ENCODE results near the gene COMMD6.
"Not testable (repeated sequence)": the region's sequence is repeated elsewhere in the genome, so short reads cannot be mapped to it uniquely, and the experiment has no call there.

COMMD6 gene

DNA sequence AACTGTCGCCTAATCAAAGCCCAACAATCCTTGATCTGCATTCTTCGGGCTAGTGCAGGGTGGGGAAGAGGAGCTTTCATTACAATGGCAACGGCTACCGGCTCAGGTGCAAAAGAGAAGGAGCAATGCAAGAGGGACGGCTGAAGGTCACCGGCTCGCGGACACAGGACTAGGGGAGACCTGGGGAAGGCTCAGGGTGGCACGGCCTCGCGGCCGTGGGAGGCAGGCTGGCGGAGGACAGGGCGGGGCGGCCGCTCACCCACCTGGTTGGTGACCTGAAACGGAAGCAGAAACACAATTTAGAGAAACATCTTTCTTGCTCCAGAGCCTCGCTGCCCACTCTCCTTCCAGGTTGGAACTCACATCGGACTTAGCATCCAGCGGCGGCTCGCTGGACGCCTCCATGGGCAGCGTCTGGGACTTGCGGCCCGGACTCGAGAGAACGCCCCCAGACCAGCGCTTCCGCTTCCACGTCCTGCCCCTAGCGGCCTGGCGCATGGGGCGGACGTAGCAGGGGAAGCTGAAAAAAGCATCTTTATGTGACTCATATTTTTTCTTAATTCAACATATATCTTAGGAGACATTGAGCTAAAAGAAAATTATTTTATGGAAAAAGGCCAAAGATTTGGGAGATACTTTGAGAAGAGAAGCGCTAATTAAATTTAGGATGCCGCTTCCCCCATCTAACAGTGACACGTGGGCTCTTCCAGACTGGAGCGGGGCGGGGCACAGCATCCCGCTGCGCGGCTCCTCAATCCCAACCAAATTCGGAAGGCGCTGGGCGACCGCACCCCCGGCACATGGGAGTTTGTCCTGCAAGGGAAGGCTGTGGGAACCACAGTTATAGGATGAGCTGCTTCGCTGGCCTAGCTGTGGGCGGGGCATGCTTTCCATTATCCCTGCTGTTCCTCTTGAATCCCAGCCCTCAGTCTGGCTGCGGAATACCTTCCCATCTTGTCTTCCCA, at the start of gene COMMD6:
TSS of gene COMMD6 (minus strand) at position 441 of the 965 bp plus-strand sequence. CDS start at position 405, 36 bp downstream.
- peak; percentile 72 for DNase-seq

DNA sequence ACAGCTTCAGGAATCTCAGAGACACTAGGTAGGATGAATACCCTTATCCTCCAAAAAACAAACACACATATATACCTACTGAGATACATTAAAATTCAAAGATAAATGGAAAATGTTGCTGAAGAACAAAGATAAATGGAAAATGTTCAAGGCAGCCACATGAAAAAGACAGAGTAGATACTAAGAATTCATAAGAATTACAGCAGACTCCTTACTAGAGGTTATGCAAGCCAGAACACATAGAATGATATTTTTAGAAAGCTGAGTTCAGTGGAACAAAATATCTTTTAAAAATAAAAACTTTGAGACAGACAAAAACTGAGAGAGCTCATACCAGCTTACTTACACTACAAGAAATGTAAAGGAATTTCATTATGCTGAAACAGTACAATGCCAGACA, 47.5 kb upstream of the COMMD6 start:
- DNase-seq = no peak

- no peak for DNase-seq
Measured at GRCh38 chr13:75583091-75583490, 45.5 kb upstream of the COMMD6 start.

- no peak for DNase-seq
Measured at GRCh38 chr13:75581874-75582640, 44.4 kb upstream of the COMMD6 start.

- DNase-seq = no peak
Measured at GRCh38 chr13:75579529-75579928, 41.9 kb upstream of the COMMD6 start.

- DNase-seq = no peak
Measured at GRCh38 chr13:75569576-75569975, 31.9 kb upstream of the COMMD6 start.

DNA sequence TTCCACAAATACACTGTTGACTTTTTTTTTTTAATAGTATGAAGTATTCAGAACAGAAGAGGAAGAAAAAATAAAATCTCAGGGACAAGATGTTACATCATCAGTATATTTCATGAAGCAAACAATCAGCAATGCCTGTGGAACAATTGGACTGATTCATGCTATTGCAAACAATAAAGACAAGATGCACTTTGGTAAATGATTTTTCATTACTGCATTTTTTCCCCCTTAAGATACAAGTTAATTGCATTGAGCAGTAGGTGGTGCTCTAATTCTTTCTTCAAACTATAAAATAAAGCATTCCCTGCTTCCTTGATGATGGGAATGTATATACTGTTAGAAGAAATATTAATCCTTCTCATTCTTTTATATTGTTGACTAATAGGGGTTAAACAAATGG, 29.0 kb upstream of the COMMD6 start:
- no peak for DNase-seq

DNA sequence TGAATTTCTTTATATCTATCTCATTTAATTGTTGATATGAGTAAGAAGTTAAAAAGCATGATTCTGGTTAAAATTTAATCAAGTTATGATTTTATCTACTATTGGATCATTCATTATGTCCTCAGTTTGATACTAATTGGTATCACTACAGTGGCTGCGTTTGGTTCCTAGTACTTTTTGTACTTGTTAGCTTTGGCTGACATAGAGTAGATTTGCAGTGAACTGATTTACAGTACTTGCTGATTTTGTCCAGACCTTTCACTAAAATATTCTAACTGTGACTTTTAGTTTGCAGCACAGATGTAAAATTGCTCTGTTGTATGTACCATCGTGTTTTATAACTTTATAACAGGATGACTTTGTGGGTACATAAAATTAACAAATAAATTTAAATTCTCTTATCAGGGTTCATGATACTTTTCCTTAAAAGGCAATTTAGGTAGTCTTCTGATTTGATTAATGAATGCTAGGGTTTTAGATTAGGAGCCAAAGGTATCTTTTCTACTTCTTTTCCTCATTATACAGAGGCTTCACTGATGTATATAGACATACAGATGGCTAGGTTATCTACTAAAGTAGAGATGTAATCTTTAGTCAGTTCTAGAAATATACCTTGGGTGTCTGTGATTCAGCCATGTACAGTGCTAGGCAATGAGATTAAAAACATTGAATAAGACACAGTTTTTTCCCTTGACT, 20.7 kb upstream of the COMMD6 start:
- no peak for DNase-seq

- DNase-seq = no peak
Measured at GRCh38 chr13:75556961-75557360, 19.3 kb upstream of the COMMD6 start.

DNA sequence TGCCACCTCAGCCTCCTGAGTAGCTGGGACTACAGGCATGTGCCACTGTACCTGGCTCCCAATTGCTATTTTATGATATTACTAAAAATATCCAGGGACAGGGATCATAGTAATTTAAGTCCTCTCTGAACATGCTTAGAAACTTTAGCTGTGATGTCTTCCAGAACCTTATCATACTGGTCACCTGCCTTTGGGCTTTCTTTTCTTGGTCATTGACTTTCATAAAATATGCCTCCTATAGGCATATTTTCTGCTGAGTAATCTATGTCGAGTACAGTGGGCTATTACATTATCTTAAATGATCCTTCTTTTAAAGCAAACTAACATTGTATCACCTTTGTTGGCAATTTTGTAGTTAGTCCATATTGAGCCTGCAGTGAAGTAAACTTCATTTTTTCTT, 18.2 kb upstream of the COMMD6 start:
- no peak for DNase-seq

GRCh38 chr13:75554981-75555380, 17.3 kb upstream of the COMMD6 start:
- DNase-seq = no peak

DNA sequence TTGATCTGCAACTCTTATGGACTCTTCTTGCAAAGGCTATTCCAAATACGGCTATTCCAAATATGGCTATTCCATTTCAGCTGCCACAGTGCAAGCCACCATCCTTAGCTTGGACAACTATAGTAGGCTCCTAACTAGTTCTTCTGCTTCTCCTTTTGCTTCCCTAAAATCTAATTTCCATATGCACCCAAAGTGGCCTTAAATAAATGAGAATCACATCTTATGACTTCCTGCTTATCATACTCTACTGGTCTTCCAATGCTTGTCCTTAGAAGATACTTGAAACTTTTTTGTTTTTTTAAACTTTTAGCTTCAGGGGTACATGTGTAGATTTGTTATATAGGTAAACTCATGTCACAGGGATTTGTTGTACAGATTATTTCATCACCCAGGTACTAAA, 16.8 kb upstream of the COMMD6 start:
- DNase-seq = no peak

GRCh38 chr13:75550159-75550567, 12.5 kb upstream of the COMMD6 start:
- no peak for DNase-seq

- DNase-seq = peak; percentile 98
Measured at GRCh38 chr13:75549262-75550158, 11.9 kb upstream of the COMMD6 start, which contains the start of gene UCHL3. Gene UCHL3, plus strand, starts transcription at chr13:75549791. Its CDS starts 30 bp downstream, at chr13:75549821.

DNA sequence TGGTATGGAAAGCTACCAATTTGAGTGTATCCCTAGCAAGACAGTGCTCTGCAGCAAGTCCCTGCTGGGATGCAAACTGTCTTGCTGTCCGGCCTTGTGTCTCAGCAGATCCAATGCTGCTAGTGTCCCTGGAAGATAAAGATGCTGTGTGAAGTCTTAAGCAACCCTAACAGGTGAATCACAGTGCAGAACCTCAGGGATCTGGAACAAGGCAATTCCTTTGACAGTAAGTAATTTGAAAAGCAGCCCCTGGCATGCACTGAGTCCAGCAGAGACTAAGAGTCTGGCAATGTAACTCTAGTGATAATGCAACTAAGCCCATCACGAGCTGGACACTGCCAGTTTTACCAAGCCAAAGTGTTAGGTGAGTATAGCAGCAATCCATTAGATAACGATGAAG, 10.3 kb upstream of the COMMD6 start:
- DNase-seq = no peak

- DNase-seq = not testable (repeated sequence)
Measured at GRCh38 chr13:75545386-75545785, 7.7 kb upstream of the COMMD6 start.

- no peak for DNase-seq
Measured at GRCh38 chr13:75544681-75545330, 7.2 kb upstream of the COMMD6 start.

DNA sequence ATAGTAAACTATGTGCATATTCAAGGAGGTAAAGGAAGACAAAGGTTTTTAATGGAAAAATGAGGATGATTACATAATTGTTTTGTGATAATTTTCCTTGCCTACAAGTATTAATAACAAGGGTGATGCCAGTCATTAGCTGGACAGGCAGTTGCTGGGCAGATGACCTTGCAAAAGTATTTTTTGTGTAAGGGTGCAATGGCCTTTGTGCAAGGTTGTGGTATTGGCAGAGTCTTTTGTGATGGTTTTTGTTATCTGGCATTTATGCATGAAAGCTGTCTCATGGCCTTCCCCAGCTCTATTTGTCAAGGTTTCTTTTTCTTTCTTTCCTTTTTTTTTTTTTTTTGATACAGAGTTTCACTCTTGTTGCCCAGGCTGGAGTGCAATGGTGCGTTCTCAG, 4.3 kb upstream of the COMMD6 start:
- no peak for DNase-seq

DNA sequence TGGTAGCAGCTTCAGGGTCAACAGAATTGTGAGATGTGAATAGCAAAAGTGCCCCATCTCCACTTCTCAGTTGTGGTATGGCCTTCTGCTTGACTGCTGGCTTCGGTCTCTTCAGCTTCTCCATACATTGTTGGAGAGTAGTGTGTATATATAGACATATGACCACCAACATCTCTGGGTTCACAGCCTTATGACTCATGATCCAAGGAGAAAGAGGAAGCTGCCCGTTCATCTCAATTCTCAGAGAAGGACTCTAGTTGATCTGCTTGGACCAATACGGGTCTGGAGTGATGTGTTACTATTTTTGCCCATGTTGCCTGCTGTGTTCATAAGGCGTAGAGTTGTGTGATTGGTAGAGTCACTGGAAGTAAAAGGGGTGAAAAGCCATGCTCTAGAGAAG, 3.6 kb upstream of the COMMD6 start:
- peak; percentile 51 for DNase-seq

- no peak for DNase-seq
Measured at GRCh38 chr13:75533861-75534260, 3.8 kb downstream of the COMMD6 start.

DNA sequence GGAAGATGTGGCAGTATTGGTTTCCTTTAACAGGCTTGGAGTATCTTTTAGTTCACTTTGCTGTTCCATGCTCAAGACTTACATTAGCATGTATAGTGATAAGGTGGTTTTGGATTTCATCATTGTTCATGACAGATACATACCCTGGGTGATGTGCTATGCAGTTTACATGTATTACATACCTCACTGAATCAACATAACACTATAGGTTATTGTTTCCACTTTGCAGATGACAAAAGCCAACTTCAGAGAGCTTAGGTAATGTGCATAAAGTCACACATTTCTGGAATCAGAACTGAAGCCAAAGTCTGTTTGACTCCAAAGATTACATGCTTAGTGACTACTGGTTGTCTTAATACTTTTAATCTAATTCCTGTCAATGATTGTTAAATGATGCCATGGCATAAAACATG, 7.1 kb downstream of the COMMD6 start:
- no peak for DNase-seq

- no peak for DNase-seq
Measured at GRCh38 chr13:75521956-75522355, 15.7 kb downstream of the COMMD6 start.

Data from KG1 (cell line).